Hepatocyte (in vitro differentiated cells): ENCODE results near the gene FBXL3.

Experiments used
- EZH2 ChIP-seq: fragments of 200-600 bp; sonication (generic); IDR thresholded peaks from 2 replicates; pipeline ENCODE4 v1.6.1; 2016; ENCODE audit warnings: antibody characterized with exemption, mild to moderate bottlenecking, borderline replicate concordance
- TF ChIP-seq, protein P1 (sequence below): fragments of 200-600 bp; sonication (generic); IDR thresholded peaks from 2 replicates; pipeline ENCODE4 v1.5.1; 2016; ENCODE audit warnings: antibody characterized with exemption, mild to moderate bottlenecking; ENCODE audit not compliant: poor library complexity

DNA sequence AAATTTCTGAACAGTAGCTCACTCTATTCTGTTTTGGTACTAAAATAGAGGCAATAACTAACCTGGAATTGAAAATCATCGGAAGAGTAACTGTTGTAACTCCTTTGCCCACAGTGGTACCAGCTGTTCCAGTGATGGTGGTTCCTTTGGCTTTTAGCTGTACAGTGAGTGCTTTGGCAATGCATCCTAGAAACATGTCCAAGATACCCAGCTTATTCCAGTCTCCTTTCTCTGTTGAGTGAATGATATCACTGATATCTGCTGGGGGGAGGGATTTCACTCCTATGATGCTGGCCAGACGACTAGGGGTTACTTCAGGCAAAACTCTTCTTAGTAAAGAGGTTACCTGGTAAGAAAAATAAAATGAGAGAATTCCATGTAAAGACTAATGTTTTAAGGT is 40.6 kb upstream of the FBXL3 start:
- TF ChIP-seq, protein P1, sequence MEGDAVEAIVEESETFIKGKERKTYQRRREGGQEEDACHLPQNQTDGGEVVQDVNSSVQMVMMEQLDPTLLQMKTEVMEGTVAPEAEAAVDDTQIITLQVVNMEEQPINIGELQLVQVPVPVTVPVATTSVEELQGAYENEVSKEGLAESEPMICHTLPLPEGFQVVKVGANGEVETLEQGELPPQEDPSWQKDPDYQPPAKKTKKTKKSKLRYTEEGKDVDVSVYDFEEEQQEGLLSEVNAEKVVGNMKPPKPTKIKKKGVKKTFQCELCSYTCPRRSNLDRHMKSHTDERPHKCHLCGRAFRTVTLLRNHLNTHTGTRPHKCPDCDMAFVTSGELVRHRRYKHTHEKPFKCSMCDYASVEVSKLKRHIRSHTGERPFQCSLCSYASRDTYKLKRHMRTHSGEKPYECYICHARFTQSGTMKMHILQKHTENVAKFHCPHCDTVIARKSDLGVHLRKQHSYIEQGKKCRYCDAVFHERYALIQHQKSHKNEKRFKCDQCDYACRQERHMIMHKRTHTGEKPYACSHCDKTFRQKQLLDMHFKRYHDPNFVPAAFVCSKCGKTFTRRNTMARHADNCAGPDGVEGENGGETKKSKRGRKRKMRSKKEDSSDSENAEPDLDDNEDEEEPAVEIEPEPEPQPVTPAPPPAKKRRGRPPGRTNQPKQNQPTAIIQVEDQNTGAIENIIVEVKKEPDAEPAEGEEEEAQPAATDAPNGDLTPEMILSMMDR = no peak
- TF ChIP-seq EZH2 = no peak
